HepG2 (cell line): ENCODE measurements around the gene LYPLA2. TPM values are rescaled to one million over a fixed set of nuclear protein-coding genes. Genes with fewer than 3 reads are reported as not detected.

ENCODE experiments used
- CENPBD1 ChIP-seq: sonication (generic); formaldehyde crosslinking; IDR thresholded peaks from 2 replicates; pipeline ENCODE4 v1.8.0; 2022; ENCODE audit warnings: missing genetic modification reagents, low read depth, mild to moderate bottlenecking, borderline replicate concordance
- FOXA3 ChIP-seq: IDR thresholded peaks from 2 replicates; pipeline ENCODE4 v1.6.1; 2016; ENCODE audit warnings: missing genetic modification reagents, missing compliant biosample characterization
- FOXP1 ChIP-seq, 2 experiments: fragments of 450-650 bp in 1 of 2; IDR thresholded peaks; 2 replicates each; pipeline ENCODE4 v1.6.1; 2017 to 2018; ENCODE audit warnings: antibody characterized with exemption in 1 of 2
- GMEB2 ChIP-seq: IDR thresholded peaks from 2 replicates; pipeline ENCODE4 v1.6.1; 2016; ENCODE audit warnings: missing biosample characterization, missing genetic modification reagents, low read depth
- HNF1B ChIP-seq: sonication (generic); formaldehyde crosslinking; IDR thresholded peaks from 2 replicates; pipeline ENCODE4 v1.5.1; 2020; ENCODE audit warnings: mild to moderate bottlenecking, moderate library complexity, missing genetic modification reagents
- KLF11 ChIP-seq: IDR thresholded peaks from 2 replicates; pipeline ENCODE4 v1.6.1; 2016; ENCODE audit warnings: missing compliant biosample characterization
- POLR2A ChIP-seq, 2 experiments: IDR thresholded peaks; 2 replicates each; pipeline ENCODE4 v1.6.1; 2011; ENCODE audit warnings: low read depth in 2 of 2, low read length in 2 of 2, mild to moderate bottlenecking in 1 of 2, moderate library complexity in 1 of 2; ENCODE audit not compliant: insufficient read depth in 1 of 2
- RNF219 ChIP-seq: sonication (generic); formaldehyde crosslinking; IDR thresholded peaks from 2 replicates; pipeline ENCODE4 v1.5.0; 2020; ENCODE audit warnings: mild to moderate bottlenecking, missing genetic modification reagents
- SALL2 ChIP-seq: sonication (generic); formaldehyde crosslinking; IDR thresholded peaks from 2 replicates; pipeline ENCODE4 v1.8.1; 2023; ENCODE audit warnings: mild to moderate bottlenecking, missing genetic modification reagents, inconsistent platforms
- YY1 ChIP-seq: IDR thresholded peaks from 2 replicates; pipeline ENCODE4 v1.6.1; 2011; ENCODE audit warnings: low read length, low read depth, moderate library complexity, mild to moderate bottlenecking; ENCODE audit not compliant: insufficient read depth, insufficient replicate concordance
- ZBTB1 ChIP-seq: sonication (generic); formaldehyde crosslinking; IDR thresholded peaks from 2 replicates; pipeline ENCODE4 v1.4.0; 2020; ENCODE audit warnings: missing genetic modification reagents, borderline replicate concordance
- ZC3H13 ChIP-seq: sonication (generic); formaldehyde crosslinking; IDR thresholded peaks from 2 replicates; pipeline ENCODE4 v1.8.1; 2023; ENCODE audit warnings: mild to moderate bottlenecking, missing genetic modification reagents, moderate library complexity
- ZFP1 ChIP-seq: IDR thresholded peaks from 2 replicates; pipeline ENCODE4 v1.6.1; 2016
- ZFP90 ChIP-seq: sonication (generic); formaldehyde crosslinking; IDR thresholded peaks from 2 replicates; pipeline ENCODE4 v1.8.0; 2022; ENCODE audit warnings: missing genetic modification reagents, mild to moderate bottlenecking, inconsistent platforms, borderline replicate concordance
- ZFP91 ChIP-seq: sonication (generic); formaldehyde crosslinking; IDR thresholded peaks from 2 replicates; pipeline ENCODE4 v1.9.0; 2022; ENCODE audit warnings: missing genetic modification reagents, mild to moderate bottlenecking, borderline replicate concordance
- ZNF230 ChIP-seq: sonication (generic); formaldehyde crosslinking; IDR thresholded peaks from 2 replicates; pipeline ENCODE4 v1.4.0; 2020; ENCODE audit warnings: mild to moderate bottlenecking, missing genetic modification reagents
- ZNF256 ChIP-seq: sonication (generic); formaldehyde crosslinking; conservative IDR thresholded peaks from 2 replicates; pipeline ENCODE4 v1.4.0; 2020; ENCODE audit warnings: missing genetic modification reagents
- ZNF33B ChIP-seq: sonication (generic); formaldehyde crosslinking; IDR thresholded peaks from 2 replicates; pipeline ENCODE4 v1.5.1; 2020; ENCODE audit warnings: mild to moderate bottlenecking, missing genetic modification reagents
- ZNF367 ChIP-seq: sonication (generic); formaldehyde crosslinking; IDR thresholded peaks from 2 replicates; pipeline ENCODE4 v1.4.0; 2020; ENCODE audit warnings: missing genetic modification reagents, borderline replicate concordance
- ZNF660 ChIP-seq: sonication (generic); formaldehyde crosslinking; IDR thresholded peaks from 2 replicates; pipeline ENCODE4 v1.5.1; 2020; ENCODE audit warnings: mild to moderate bottlenecking, low read depth, missing genetic modification reagents, borderline replicate concordance
- ZNF724P ChIP-seq: sonication (generic); formaldehyde crosslinking; IDR thresholded peaks from 2 replicates; pipeline ENCODE4 v1.8.0; 2022; ENCODE audit warnings: missing genetic modification reagents, borderline replicate concordance
- ZNF782 ChIP-seq: sonication (generic); formaldehyde crosslinking; IDR thresholded peaks from 2 replicates; pipeline ENCODE4 v1.4.0; 2020; ENCODE audit warnings: missing genetic modification reagents, mild to moderate bottlenecking, borderline replicate concordance
- polyA plus RNA-seq, 8 experiments: library from polyadenylated mRNA; depleted of rRNA in 3 of 8; stranded (reverse) in 7 of 8; unstranded in 1 of 8; fragments of >200 nt; fragmentation: Illumina TruSeq in 4 of 8; extraction: Trizol in 4 of 8; gene quantifications; 2 replicates each; pipeline versions ENCODE4 v1.2.1 to v1.2.3, GENCODE V29; 2011 to 2016; ENCODE audit warnings: low read depth in 4 of 8, missing spikeins in 1 of 8, mixed read lengths in 1 of 8; ENCODE audit not compliant: insufficient read depth in 1 of 8
- total RNA-seq, 5 experiments: library from RNA; depleted of rRNA; stranded (reverse); fragments of >200 nt; fragmentation: Illumina TruSeq; extraction: Trizol; gene quantifications; 2 replicates each; pipeline ENCODE4 v1.2.3, GENCODE V29; 2016; ENCODE audit warnings: low read depth in 1 of 5

Gene LYPLA2
- total and polyA plus RNA-seq, 2 of the 13 experiments (the other 11 are each of a cell fraction or from before 2014, with no cell fraction given) = 72.1 to 73.2 TPM

- TF ChIP-seq ZNF724P (CRISPR knock-in tag) (0 out of 2 replicates have a peak, but pooled peaks have one; percentile 37), ZC3H13 (CRISPR knock-in tag) (no peak), HNF1B (CRISPR knock-in tag) (0 out of 2 replicates have a peak, but pooled peaks have one; percentile 64), ZFP90 (CRISPR knock-in tag) (peak; percentile 24; the same call in 1 of the 2 replicates), CENPBD1 (no peak), YY1 (peak; percentile 97), GMEB2 (0 out of 2 replicates have a peak, but pooled peaks have one; percentile 15), ZFP91 (CRISPR knock-in tag) (peak; percentile 88; the same call in 1 of the 2 replicates), ZNF256 (CRISPR knock-in tag) (0 out of 2 replicates have a peak, but pooled peaks have one; percentile 77), RNF219 (no peak), FOXA3 (CRISPR knock-in tag) (no peak), ZBTB1 (CRISPR knock-in tag) (no peak), KLF11 (CRISPR knock-in tag) (peak; percentile 67; the same call in 1 of the 2 replicates), ZNF367 (CRISPR knock-in tag) (peak; percentile 90; the same call in 1 of the 2 replicates), ZNF230 (CRISPR knock-in tag) (peak; percentile 82), ZNF660 (CRISPR knock-in tag) (no peak; the same call in 1 of the 2 replicates), FOXP1 (IDR thresholded peaks at IDR 0.05) (no peak), FOXP1 (CRISPR knock-in tag; IDR thresholded peaks at IDR 0.05) (no peak), ZNF782 (CRISPR knock-in tag) (0 out of 2 replicates have a peak, but pooled peaks have one; percentile 46), POLR2A (IDR thresholded peaks at IDR 0.05; ENCODE audit: insufficient read depth in 1 of 2, low read depth in 2 of 2, low read length in 2 of 2) (peak; percentile 86 to 95), ZFP1 (CRISPR knock-in tag) (peak; percentile 47), SALL2 (CRISPR knock-in tag) (peak; percentile 77; the same call in 1 of the 2 replicates), ZNF33B (CRISPR knock-in tag) (no peak)
Measured at GRCh38 chr1:23825076-23825761, 34.3 kb downstream of the LYPLA2 start, which contains the start of gene HMGCL (continued).
